Measurements from ENCODE around the gene LARP6.
"Not testable (repeated sequence)": the region's sequence is repeated elsewhere in the genome, so short reads cannot be mapped to it uniquely, and the experiment has no call there.

LARP6 gene

GRCh38 chr15:70858614-70859321, 4.8 kb upstream of the LARP6 start:
- DNase-seq = not testable (repeated sequence)

DNA sequence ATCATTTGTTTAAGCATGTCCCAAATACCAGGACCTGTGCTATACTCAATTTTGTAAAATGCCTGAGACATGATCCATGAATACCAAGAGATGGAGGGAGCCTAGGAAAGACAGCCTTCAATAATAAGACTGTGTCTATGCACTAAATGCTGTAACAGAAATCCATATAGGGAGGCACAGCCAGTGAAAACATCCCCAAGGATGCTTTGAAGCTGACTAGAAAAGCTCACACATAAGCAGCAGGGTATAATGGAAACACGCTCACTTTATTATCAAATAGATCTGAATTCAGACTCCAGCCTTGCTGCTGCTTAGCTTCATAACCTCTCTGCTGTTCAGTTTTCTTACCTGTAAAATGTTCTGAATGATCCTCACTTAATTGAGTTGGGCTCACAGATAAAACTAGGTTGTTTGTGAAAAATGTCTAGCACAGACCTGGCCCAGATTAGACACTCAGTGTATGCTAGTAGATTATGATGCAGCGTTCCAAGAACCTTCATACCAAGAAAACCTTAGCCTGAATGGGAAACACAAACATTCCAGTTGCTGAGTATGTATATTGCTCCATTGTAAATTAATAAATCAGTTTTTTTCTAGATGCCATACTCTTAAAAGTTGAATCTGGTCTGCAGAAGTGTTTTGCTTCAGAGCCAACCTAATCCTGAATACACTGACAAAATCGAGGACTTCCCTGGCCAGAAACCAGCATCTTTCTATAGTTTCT, 3.8 kb upstream of the LARP6 start:
- DNase-seq = no peak

- no peak for DNase-seq
These were observed 3.1 kb upstream of the LARP6 start for GRCh38 chr15:70856884-70857561.

GRCh38 chr15:70856177-70856883, 2.4 kb upstream of the LARP6 start:
- no peak for DNase-seq

DNA sequence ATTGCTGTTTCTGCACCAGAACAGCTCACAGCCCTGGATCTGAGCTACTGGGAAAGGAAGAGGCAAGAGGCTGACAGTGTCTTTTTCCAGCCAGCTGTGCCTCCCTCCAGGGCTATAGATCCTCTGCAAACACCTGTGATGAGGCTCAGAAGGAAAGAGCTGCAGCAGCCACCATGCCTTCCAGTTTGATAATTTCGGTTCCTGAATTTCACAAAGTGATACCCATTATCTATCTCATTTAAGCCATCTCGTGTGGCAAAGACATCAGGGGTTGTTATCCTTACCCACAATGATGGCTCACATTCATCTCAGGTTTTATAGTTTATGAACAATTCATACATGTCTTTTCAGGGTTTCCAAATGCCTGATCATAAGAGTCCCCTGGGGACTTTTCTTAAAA, 1.8 kb upstream of the LARP6 start:
- DNase-seq = no peak

DNA sequence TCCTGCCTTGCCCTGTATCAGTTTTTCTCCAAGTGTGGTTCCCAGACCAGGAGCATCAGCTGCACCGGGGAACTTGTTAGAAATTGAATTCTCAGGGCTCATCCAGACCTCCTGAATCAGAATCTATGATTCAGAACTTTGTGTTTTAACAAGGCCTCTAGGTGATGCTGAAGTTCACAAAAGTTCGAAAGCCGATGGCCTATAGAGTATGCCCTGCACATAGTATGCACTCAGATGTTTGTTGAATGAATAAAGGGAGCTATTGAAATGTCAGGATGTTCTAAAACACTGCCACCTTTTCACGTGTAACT, 664 bp upstream of the LARP6 start:
- no peak for DNase-seq

GRCh38 chr15:70853318-70853972, 512 bp downstream of the LARP6 start:
- DNase-seq = no peak

GRCh38 chr15:70852501-70853317, 1.2 kb downstream of the LARP6 start:
- DNase-seq = no peak

DNA sequence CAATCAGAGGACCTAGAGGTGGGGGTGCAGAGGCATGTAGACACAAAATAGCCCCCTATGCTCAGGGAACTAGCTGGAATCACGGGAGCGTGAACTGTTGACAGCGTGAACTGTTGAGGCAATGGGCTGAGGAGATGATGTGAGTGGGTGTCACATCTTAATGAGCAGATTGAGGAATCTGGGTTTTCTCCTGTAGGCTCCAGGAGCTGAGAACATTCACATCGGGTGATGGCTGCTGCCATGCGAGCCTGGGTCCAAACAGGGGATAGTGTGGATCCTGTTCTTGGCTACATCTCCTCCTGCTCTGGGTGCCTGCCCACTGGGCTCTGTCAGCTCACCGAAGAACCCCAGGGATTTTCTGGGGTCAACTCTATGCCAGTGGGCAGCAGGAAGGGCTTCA, 2.1 kb downstream of the LARP6 start:
- no peak for DNase-seq

GRCh38 chr15:70845602-70846360, 8.2 kb downstream of the LARP6 start:
- no peak for DNase-seq

GRCh38 chr15:70837476-70837875, 16.5 kb downstream of the LARP6 start:
- no peak for DNase-seq

DNA sequence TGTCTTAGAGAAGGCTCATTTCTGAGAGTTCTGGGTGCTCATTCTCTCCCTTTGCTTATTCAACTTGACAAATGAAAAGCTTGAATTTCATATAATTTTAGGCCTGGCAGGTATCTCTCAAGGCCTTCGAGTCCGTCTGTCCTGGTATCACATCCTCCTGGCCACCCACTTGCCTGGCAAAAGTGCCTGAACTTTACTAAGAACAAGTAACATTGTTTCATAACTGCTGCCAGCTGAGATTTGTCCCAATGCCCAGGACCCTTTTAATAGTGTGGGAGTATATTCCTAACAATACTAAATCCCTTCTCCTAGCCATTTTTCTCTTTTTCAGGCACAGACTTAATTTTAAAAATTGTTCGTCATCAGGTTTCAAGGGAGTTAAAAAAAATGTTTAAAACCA, 18.1 kb downstream of the LARP6 start:
- no peak for DNase-seq

GRCh38 chr15:70835415-70835814, 18.5 kb downstream of the LARP6 start:
- DNase-seq = no peak

- no peak for DNase-seq
These were observed 19.0 kb downstream of the LARP6 start for GRCh38 chr15:70834999-70835398.

GRCh38 chr15:70833861-70834765, 19.8 kb downstream of the LARP6 start:
- no peak for DNase-seq

DNA sequence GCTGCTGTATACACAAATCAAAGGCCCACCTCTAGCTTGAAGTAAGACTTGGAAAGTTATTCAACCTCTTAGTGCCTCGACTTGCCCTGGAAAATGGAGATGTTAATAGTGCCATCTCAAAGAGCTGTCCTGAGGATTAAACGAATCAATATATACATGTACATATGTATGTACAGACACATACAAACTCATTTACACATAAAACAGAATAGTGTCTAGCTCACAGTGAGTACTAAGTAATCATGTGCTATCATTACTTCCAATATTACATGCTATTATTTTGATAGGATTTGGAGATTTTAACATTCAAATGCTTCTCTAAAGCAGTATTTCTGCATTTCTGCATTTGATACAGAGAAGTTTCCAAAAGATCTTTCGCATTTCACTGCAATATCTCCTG, 20.5 kb downstream of the LARP6 start:
- DNase-seq = no peak

GRCh38 chr15:70832176-70832575, 21.8 kb downstream of the LARP6 start:
- no peak for DNase-seq

DNA sequence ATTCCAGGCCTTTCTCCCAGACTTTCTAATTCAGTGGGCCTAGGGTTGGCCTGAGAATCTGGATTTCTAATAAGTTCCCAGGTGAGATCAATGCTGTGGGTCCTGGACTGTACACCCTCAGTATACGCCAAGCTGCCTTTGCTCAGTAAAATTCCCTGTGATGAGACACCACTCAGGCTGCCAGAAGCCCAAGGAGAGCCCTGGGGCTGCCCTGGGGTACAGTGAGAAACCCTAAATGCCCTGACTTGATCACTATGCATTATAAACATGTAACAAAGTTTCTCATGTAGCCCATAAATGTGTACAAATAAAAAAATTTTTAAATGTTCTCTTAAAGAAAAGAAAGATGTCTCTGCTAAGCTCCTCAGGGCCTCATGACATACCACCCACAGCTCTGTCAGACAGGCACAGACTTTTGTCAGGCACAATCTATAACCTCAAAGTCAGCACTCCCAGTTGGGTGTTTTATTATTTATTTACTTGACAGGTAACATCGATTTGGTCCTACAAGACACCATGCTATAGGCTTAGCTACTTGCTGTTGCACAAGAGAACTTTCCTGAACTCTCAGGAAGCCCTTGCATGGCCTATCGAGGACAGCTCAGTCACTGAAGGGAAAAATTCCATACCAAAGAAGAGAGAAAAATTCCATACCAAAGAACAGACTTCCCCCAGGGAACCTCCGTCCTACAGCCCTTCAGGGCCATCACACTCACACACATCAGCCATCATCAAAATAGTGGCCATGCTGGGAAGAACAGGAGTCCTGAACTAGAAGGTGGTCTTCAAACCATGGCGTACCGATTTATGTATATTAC, 22.7 kb downstream of the LARP6 start:
- DNase-seq = no peak

DNA sequence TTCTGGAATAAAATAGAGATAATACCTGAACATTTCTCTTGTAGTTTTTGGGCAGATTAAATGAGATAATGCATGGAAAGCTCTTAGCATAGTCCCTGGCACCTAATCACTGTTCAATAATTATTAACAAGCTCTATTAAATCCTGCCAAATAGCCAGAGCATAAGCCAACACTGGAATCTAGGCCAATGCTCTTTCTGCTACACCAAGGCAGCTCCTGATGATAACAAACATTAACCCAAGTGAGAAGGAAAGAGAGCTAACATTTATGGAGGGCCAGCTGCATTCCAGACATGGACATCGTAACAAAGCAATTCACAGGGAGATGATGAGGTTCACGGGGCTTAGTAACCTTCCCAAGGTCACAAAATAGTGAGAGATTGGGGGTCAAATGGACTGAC, 23.3 kb downstream of the LARP6 start:
- DNase-seq = no peak
